Measurements from ENCODE around the gene PLEKHB1. TPM values are rescaled to one million over a fixed set of nuclear protein-coding genes. Genes with fewer than 3 reads are reported as not detected.

The PLEKHB1 gene, protein sequence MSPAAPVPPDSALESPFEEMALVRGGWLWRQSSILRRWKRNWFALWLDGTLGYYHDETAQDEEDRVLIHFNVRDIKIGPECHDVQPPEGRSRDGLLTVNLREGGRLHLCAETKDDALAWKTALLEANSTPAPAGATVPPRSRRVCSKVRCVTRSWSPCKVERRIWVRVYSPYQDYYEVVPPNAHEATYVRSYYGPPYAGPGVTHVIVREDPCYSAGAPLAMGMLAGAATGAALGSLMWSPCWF
- total RNA-seq = 10 to 100 TPM in 1 of 4 donors, 1 to 10 TPM in 3; 4.7 to 12.5 (median 6.3) TPM

GRCh38 chr11:73645972-73646631, at the start of gene PLEKHB1:
TSS of gene PLEKHB1 (plus strand) at chr11:73646581. CDS start at chr11:73646609, 28 bp downstream.
- Histone ChIP-seq H3K4me1 (peaks cover 25% of the 10 kb centered on the region), H3K4me3 (peak within 1 kb of the TSS; percentile 27), H3K27ac (no peak within 1 kb of the TSS), H3K27me3 (peaks cover 14% of the 10 kb centered on the region), H3K9me3 (no peaks in the 10 kb centered on the region), H3K36me3 (no peaks in the 10 kb centered on the region)
- WGBS = 49% methylated on average over 26 of the region's 26 CpGs
- DNase-seq (ENCODE audit: low spot score in 2 of 2) = no peak
- TF ChIP-seq POLR2A (IDR thresholded peaks at IDR 0.05) = no peak
- TF ChIP-seq POLR2AphosphoS5 (IDR thresholded peaks at IDR 0.05) = no peak
- TF ChIP-seq EP300 (IDR thresholded peaks at IDR 0.05) = no peak
- TF ChIP-seq, protein P1, sequence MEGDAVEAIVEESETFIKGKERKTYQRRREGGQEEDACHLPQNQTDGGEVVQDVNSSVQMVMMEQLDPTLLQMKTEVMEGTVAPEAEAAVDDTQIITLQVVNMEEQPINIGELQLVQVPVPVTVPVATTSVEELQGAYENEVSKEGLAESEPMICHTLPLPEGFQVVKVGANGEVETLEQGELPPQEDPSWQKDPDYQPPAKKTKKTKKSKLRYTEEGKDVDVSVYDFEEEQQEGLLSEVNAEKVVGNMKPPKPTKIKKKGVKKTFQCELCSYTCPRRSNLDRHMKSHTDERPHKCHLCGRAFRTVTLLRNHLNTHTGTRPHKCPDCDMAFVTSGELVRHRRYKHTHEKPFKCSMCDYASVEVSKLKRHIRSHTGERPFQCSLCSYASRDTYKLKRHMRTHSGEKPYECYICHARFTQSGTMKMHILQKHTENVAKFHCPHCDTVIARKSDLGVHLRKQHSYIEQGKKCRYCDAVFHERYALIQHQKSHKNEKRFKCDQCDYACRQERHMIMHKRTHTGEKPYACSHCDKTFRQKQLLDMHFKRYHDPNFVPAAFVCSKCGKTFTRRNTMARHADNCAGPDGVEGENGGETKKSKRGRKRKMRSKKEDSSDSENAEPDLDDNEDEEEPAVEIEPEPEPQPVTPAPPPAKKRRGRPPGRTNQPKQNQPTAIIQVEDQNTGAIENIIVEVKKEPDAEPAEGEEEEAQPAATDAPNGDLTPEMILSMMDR (IDR thresholded peaks at IDR 0.05) = no peak

DNA sequence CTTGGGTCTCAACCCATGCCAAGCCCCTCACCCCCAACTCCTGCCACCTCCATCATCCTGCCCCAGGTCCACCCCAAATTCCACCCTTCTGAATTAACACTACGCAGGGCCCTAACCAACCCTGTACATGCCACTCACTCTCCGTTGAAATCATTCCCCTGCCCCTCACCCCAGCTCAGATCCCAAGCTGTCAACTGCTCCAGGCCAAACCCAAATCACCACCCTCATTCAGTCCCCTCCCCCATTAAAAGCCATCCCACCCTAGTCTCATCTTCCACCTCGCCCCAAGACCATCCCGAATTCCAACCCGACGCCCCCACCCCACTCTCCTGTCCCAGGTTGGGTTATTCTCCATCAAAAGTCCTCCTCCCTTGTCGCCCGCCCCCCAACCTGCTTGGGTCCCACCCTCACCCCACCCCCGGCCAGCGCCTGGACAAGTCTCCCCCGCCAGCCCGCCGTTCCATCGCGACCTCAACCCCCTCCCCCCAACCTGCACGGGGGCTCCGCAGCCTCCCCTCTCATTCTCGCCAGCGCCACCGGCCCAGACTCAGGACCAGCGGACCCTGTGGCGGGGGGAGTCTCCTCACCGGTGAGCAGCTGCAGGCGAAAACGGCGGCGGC, 48.9 kb upstream of the PLEKHB1 start:
- DNase-seq (ENCODE audit: low spot score in 2 of 2) = peak in 1 of 2 donors; percentile 80
- TF ChIP-seq, protein P1 (IDR thresholded peaks at IDR 0.05) = no peak
- no peak for TF ChIP-seq EP300 (IDR thresholded peaks at IDR 0.05)
- no peak for TF ChIP-seq POLR2AphosphoS5 (IDR thresholded peaks at IDR 0.05)
- no peak for TF ChIP-seq POLR2A (IDR thresholded peaks at IDR 0.05)
- WGBS = 6% methylated on average over 17 of the region's 27 CpGs

GRCh38 chr11:73597956-73598718, 48.2 kb upstream of the PLEKHB1 start, which contains the start of gene FAM168A:
TSS of gene FAM168A (minus strand) at chr11:73598112. CDS start at chr11:73468474, 129,638 bp downstream.
- DNase-seq (ENCODE audit: low spot score in 2 of 2) = peak; percentile 95 to 96
- Histone ChIP-seq H3K27me3 (no peaks in the 10 kb centered on the region), H3K36me3 (no peaks in the 10 kb centered on the region), H3K27ac (peak within 1 kb of the TSS; percentile 72), H3K4me3 (peak within 1 kb of the TSS; percentile 85), H3K4me1 (peaks cover 18% of the 10 kb centered on the region), H3K9me3 (no peaks in the 10 kb centered on the region)
- 1% methylated on average over 19 of the region's 64 CpGs for WGBS
- TF ChIP-seq POLR2A (IDR thresholded peaks at IDR 0.05) (peak in 1 of 2 donors; percentile 12), POLR2AphosphoS5 (IDR thresholded peaks at IDR 0.05) (no peak)
- TF ChIP-seq, protein P1 (IDR thresholded peaks at IDR 0.05) = peak; percentile 25 to 38

More for the DNA sequence above, 48.9 kb upstream of the PLEKHB1 start:
- no peaks in the 10 kb centered on the region for H3K36me3 ChIP-seq
- peaks cover 18% of the 10 kb centered on the region for H3K4me1 ChIP-seq
- no peaks in the 10 kb centered on the region for H3K27me3 ChIP-seq
- no peaks in the 10 kb centered on the region for H3K9me3 ChIP-seq
- peak overlapping the region; percentile 85 for H3K4me3 ChIP-seq
- H3K27ac ChIP-seq = peak overlapping the region; percentile 72

DNA sequence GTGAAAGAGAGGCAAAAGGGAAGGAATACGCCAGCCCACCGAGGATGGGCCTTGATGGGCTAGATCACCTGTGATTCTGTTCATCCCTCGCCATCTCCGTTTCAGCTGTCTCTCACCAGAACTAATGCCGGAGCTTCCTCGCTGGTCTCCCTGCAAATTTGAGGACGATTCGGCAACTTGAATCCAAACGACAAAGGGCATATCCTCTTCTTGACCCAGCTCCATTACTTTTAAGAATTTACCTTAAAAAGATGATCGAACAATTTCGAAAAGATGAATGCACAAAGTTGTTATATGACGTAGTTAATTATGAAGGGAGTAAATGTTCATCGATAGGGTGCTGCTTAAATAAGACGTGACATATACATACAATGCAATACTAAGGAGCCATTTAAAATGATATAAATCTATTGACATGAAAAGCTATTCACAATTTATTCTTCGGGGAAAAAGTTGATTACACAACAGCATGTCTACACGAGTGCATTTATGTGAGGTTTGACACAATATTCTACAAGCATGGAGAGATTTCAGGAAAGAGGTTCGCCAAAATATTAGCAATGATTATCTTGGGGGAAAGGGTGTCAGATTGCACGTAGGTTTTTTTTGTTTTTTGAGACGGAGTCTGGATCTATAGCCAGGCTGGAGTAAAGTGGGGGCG, 47.5 kb upstream of the PLEKHB1 start:
- Histone ChIP-seq H3K36me3 (no peaks in the 10 kb centered on the region), H3K27me3 (no peaks in the 10 kb centered on the region), H3K9me3 (no peaks in the 10 kb centered on the region), H3K4me3 (peak overlapping the region; percentile 85), H3K27ac (peak overlapping the region; percentile 72), H3K4me1 (peaks cover 18% of the 10 kb centered on the region)
- no peak for DNase-seq (ENCODE audit: low spot score in 2 of 2)
- TF ChIP-seq POLR2A (IDR thresholded peaks at IDR 0.05) = no peak
- TF ChIP-seq POLR2AphosphoS5 (IDR thresholded peaks at IDR 0.05) = no peak
- TF ChIP-seq EP300 (IDR thresholded peaks at IDR 0.05) = no peak
- TF ChIP-seq, protein P1 (IDR thresholded peaks at IDR 0.05) = no peak
- WGBS = 35% methylated on average over 20 of the region's 20 CpGs
